ENCODE measurements around the gene MSH5. TPM values are rescaled to one million over a fixed set of nuclear protein-coding genes. Genes with fewer than 3 reads are reported as not detected.
A peak's percentile ranks its signal among the peaks of the same experiment; 100 is the strongest.

Gene MSH5
- total RNA-seq, 1 experiment from 2014 or later, result 22.4 TPM

DNA sequence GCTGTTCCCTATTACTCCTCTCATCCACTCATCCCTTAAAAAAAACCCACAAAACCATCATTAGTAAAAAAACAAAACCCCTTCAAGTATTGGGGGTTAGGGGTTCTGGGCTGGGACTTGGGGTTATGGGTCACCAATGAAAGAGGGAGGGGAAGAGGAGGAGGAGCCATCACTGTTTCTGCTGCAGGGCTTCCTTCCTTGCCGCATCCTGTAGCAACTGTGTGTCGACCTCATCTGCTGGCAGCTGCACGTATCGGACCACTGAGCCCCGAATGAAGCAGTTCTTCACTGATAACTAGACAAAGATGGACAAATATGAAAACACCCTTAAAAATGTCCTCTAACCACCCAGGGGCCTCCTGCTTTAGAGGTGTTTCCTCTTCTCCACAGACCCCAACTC lies 57.8 kb downstream of the MSH5 start:
- whole genome bisulfite sequencing (ENCODE audit: extremely low coverage, insufficient read length, low lambda C conversion rate), result no CpG with 5 or more reads among the region's 5 CpGs
- H3K56ac ChIP-seq (ENCODE audit: insufficient read length, low read depth, low read length), result no peak overlapping the region
- TF ChIP-seq, protein P1, sequence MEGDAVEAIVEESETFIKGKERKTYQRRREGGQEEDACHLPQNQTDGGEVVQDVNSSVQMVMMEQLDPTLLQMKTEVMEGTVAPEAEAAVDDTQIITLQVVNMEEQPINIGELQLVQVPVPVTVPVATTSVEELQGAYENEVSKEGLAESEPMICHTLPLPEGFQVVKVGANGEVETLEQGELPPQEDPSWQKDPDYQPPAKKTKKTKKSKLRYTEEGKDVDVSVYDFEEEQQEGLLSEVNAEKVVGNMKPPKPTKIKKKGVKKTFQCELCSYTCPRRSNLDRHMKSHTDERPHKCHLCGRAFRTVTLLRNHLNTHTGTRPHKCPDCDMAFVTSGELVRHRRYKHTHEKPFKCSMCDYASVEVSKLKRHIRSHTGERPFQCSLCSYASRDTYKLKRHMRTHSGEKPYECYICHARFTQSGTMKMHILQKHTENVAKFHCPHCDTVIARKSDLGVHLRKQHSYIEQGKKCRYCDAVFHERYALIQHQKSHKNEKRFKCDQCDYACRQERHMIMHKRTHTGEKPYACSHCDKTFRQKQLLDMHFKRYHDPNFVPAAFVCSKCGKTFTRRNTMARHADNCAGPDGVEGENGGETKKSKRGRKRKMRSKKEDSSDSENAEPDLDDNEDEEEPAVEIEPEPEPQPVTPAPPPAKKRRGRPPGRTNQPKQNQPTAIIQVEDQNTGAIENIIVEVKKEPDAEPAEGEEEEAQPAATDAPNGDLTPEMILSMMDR (conservative IDR thresholded peaks at IDR 0.05), result no peak
- DNase-seq, result no peak
- no peak overlapping the region for H3K4me2 ChIP-seq (ENCODE audit: insufficient read depth, insufficient read length, low read length)
- H3K27ac ChIP-seq (ENCODE audit: insufficient read length, low read depth, low read length), result no peak overlapping the region
- H4K5ac ChIP-seq (ENCODE audit: insufficient read length, low read depth, low read length), result no peak overlapping the region
- H3K27ac Mint-ChIP-seq, result peak overlapping the region in 1 of 3 experiments; percentile 70; a peak in 1 of 7 replicates
- no peak overlapping the region for H3K4me3 Mint-ChIP-seq
- no peaks in the 10 kb centered on the region for H3K9me3 ChIP-seq (ENCODE audit: control insufficient read depth, low read depth, low read length)
- H2BK20ac ChIP-seq (ENCODE audit: low read depth, low read length, poor library complexity, severe bottlenecking), result no peak overlapping the region
- H3K36me3 Mint-ChIP-seq (ENCODE audit: insufficient read depth in 1 of 3, low read depth in 3 of 3), result peaks cover 8 to 51% (median 40%) of the 10 kb centered on the region in 3 experiments
- no peak overlapping the region for H2BK5ac ChIP-seq (ENCODE audit: insufficient read length, low read length)
- H3K18ac ChIP-seq (ENCODE audit: insufficient read length, low read depth, low read length), result no peak overlapping the region
- no peak overlapping the region for H2BK15ac ChIP-seq (ENCODE audit: low read depth, low read length)
- no peak overlapping the region for H2AFZ ChIP-seq (ENCODE audit: low read length)
- H3T11ph ChIP-seq (ENCODE audit: low read length), result no peak overlapping the region
- H2BK120ac ChIP-seq (ENCODE audit: low read depth, low read length, poor library complexity, severe bottlenecking), result no peak overlapping the region
- H2BK12ac ChIP-seq (ENCODE audit: insufficient read length, low read depth, low read length), result no peak overlapping the region
- H3K79me2 ChIP-seq (ENCODE audit: insufficient read depth, low read length), result peaks cover 2% of the 10 kb centered on the region; the same call in 1 of the 2 replicates
- H4K20me1 ChIP-seq (ENCODE audit: control insufficient read depth, insufficient read depth, insufficient read length), result no peaks in the 10 kb centered on the region
- no peak overlapping the region for H4K8ac ChIP-seq (replicated peaks; ENCODE audit: insufficient read length, low read depth, low read length)
- no peak overlapping the region for H4K91ac ChIP-seq (ENCODE audit: insufficient read length, low read depth, low read length)
- no peak overlapping the region for H3K14ac ChIP-seq (ENCODE audit: insufficient read depth, low read length)
- H3K4me1 ChIP-seq (ENCODE audit: insufficient read depth, low read length), result no peaks in the 10 kb centered on the region
- H3K4ac ChIP-seq (ENCODE audit: low read depth, low read length), result no peak overlapping the region
- H3K79me1 ChIP-seq (ENCODE audit: insufficient read depth, low read depth, low read length, poor library complexity, severe bottlenecking), result no peaks in the 10 kb centered on the region
- H3K9ac ChIP-seq (ENCODE audit: extremely low read depth, insufficient read length, low read length), result no peak overlapping the region
- H3K23ac ChIP-seq (ENCODE audit: insufficient read length, low read depth, low read length), result no peak overlapping the region
- H2AK5ac ChIP-seq (ENCODE audit: insufficient read length, low read length), result no peak overlapping the region
- no peaks in the 10 kb centered on the region for H3K9me3 Mint-ChIP-seq
- H3K4me1 Mint-ChIP-seq, result peaks cover 6 to 7% of the 10 kb centered on the region in 2 experiments
- no peaks in the 10 kb centered on the region for H3K27me3 Mint-ChIP-seq (ENCODE audit: low read depth)
- peaks cover 3% of the 10 kb centered on the region for H3K23me2 ChIP-seq (ENCODE audit: insufficient read length, low read depth, low read length, poor library complexity, severe bottlenecking)
- no peaks in the 10 kb centered on the region for H3K27me3 ChIP-seq (ENCODE audit: insufficient read depth, low read length)
